NT2/D1 (cell line): ENCODE measurements around the gene GOLGA8B.

Source experiments
- SUZ12 ChIP-seq: IDR thresholded peaks from 2 replicates; pipeline ENCODE4 v1.6.1; 2011; ENCODE audit not compliant: insufficient read length, insufficient read depth; ENCODE audit errors: extremely low read depth
- YY1 ChIP-seq: IDR thresholded peaks from 2 replicates; pipeline ENCODE4 v1.6.1; 2011; ENCODE audit not compliant: insufficient read length, insufficient read depth

GRCh38 chr15:34594361-34594760, 10.9 kb upstream of the GOLGA8B start:
- no peak for TF ChIP-seq YY1
- no peak for TF ChIP-seq SUZ12
